A673 (cell line): ENCODE measurements around the gene LUZP1. TPM values are rescaled to one million over a fixed set of nuclear protein-coding genes. Genes with fewer than 3 reads are reported as not detected.
A peak's percentile ranks its signal among the peaks of the same experiment; 100 is the strongest.

Experiments
- BruUV-seq: library from RNA; stranded (reverse); fragments of 400-500 nt; replicated peaks from 2 replicates; lab custom pipeline; 2021; lab: Mats Ljungman, UMichigan
- CTCF ChIA-PET: fragments of 300-600 bp; sonication (Branson Sonifier 250); formaldehyde crosslinking; loops from one replicate; lab custom pipeline; 2022; ENCODE audit warnings: antibody characterized with exemption; lab: Charles Lee
- POLR2A ChIA-PET: fragments of 300-600 bp; sonication (Branson Sonifier 250); formaldehyde crosslinking; loops from one replicate; lab custom pipeline; 2022; ENCODE audit warnings: antibody characterized with exemption; ENCODE audit not compliant: low non-redundant PET; lab: Charles Lee
- DNase-seq: peaks from one replicate; pipeline ENCODE4 v3.0.0-alpha.2; 2015; ENCODE audit warnings: low spot score
- H3K27ac ChIP-seq: fragments of 200-600 bp; sonication (generic); 2 replicates; pipeline ENCODE4 v1.5.1; 2016; ENCODE audit warnings: mixed run types, low read depth, mild to moderate bottlenecking, mixed read lengths, antibody characterized with exemption, low read length; ENCODE audit not compliant: poor library complexity, severe bottlenecking
- H3K27me3 ChIP-seq: fragments of 200-600 bp; sonication (generic); replicated peaks from 2 replicates; pipeline ENCODE4 v1.6.1; 2017; ENCODE audit warnings: mixed run types, low read depth, mild to moderate bottlenecking, mixed read lengths, antibody characterized with exemption, low read length; ENCODE audit not compliant: insufficient read depth, poor library complexity
- H3K36me3 ChIP-seq: fragments of 200-600 bp; sonication (generic); 2 replicates; pipeline ENCODE4 v1.6.1; 2016; ENCODE audit warnings: mixed run types, mild to moderate bottlenecking, mixed read lengths, antibody characterized with exemption, low read length; ENCODE audit not compliant: insufficient read depth, poor library complexity, severe bottlenecking
- H3K4me1 ChIP-seq: fragments of 200-600 bp; sonication (generic); 2 replicates; pipeline ENCODE4 v1.6.1; 2017; ENCODE audit warnings: mixed run types, mild to moderate bottlenecking, mixed read lengths, antibody characterized with exemption, low read length; ENCODE audit not compliant: insufficient read depth, poor library complexity, severe bottlenecking
- H3K4me3 ChIP-seq: fragments of 200-600 bp; sonication (generic); 2 replicates; pipeline ENCODE4 v1.5.1; 2016; ENCODE audit warnings: low read depth, mixed run types, mild to moderate bottlenecking, mixed read lengths, low read length; ENCODE audit not compliant: poor library complexity, severe bottlenecking
- H3K9me3 ChIP-seq: fragments of 200-600 bp; sonication (generic); 2 replicates; pipeline ENCODE4 v1.6.1; 2016; ENCODE audit warnings: mixed run types, low read depth, mild to moderate bottlenecking, mixed read lengths, antibody characterized with exemption, low read length; ENCODE audit not compliant: poor library complexity, severe bottlenecking
- CTCF ChIP-seq: fragments of 300-800, 200-600 bp; sonication (generic); conservative IDR thresholded peaks from 2 replicates; pipeline ENCODE4 v1.5.1; 2017; ENCODE audit warnings: low read depth, mild to moderate bottlenecking, antibody characterized with exemption, low read length, moderate library complexity, mixed read lengths
- EZH2 ChIP-seq: fragments of 200-600 bp; sonication (generic); IDR thresholded peaks from 2 replicates; pipeline ENCODE4 v1.6.1; 2017; ENCODE audit warnings: borderline replicate concordance, low read depth, mild to moderate bottlenecking, mixed read lengths, antibody characterized with exemption, low read length; ENCODE audit not compliant: poor library complexity, severe bottlenecking
- intact Hi-C: fragments of 100-400 bp; cut with micrococcal nuclease; formaldehyde crosslinking; loops from one replicate; pipeline ENCODE4 v1.10.0; 2022; ENCODE audit not compliant: unreplicated experiment
- total RNA-seq: library from RNA; stranded (reverse); gene quantifications from 2 replicates; pipeline ENCODE4 v1.2.3, GENCODE V29; 2021

Gene LUZP1
- total RNA-seq, 1 experiment from 2014 or later, result 34.9 TPM

GRCh38 chr1:23184212-23184934 is 15.7 kb upstream of the LUZP1 start:
- Histone ChIP-seq H3K4me1 (no peaks in the 10 kb centered on the region), H3K27ac (no peak overlapping the region), H3K27me3 (no peaks in the 10 kb centered on the region), H3K36me3 (no peaks in the 10 kb centered on the region), H3K4me3 (peak overlapping the region; percentile 32), H3K9me3 (no peaks in the 10 kb centered on the region)
- intact Hi-C loops, result loop anchor here (1.0 kb wide), 2 partner anchors 86 to 208 kb away; no protein-coding TSS in a partner anchor
- BruUV-seq, result no TSS peak
- peak; percentile 69 for TF ChIP-seq CTCF
- TF ChIP-seq EZH2, result no peak
- POLR2A ChIA-PET, result interaction anchor here (0.6 kb wide), 2 partner anchors 21 to 24 kb away, joined by 3 to 8 read pairs; no protein-coding TSS in a partner anchor
- CTCF ChIA-PET, result interaction anchor here (0.6 to 3.6 kb wide), 13 partner anchors 10 to 221 kb away, joined by 3 to 51 read pairs (median 3); no protein-coding TSS in a partner anchor
- peak; percentile 77 for DNase-seq

- ChIA-PET CTCF (interaction anchor here (0.6 kb wide), 1 partner anchor 45 kb away, joined by 3 read pairs; no protein-coding TSS in a partner anchor), POLR2A (interaction anchor here (0.6 kb wide), 1 partner anchor 247 kb away, joined by 6 read pairs; no protein-coding TSS in a partner anchor)
- no peak overlapping the region for H3K4me3 ChIP-seq
- intact Hi-C loops, result no loop called here
- H3K27ac ChIP-seq, result no peak overlapping the region
- TF ChIP-seq EZH2 (no peak), CTCF (no peak)
- no peaks in the 10 kb centered on the region for H3K27me3 ChIP-seq
- BruUV-seq, result no TSS peak
- no peak for DNase-seq
- H3K4me1 ChIP-seq, result no peaks in the 10 kb centered on the region
- no peaks in the 10 kb centered on the region for H3K36me3 ChIP-seq
- no peaks in the 10 kb centered on the region for H3K9me3 ChIP-seq
Observed at GRCh38 chr1:23179862-23180261, 11.2 kb upstream of the LUZP1 start.

- H3K9me3 ChIP-seq, result no peaks in the 10 kb centered on the region
- intact Hi-C loops, result no loop called here
- no peak overlapping the region for H3K27ac ChIP-seq
- no peak for DNase-seq
- peak; percentile 29; the same call in 1 of the 2 replicates for TF ChIP-seq CTCF
- TF ChIP-seq EZH2, result no peak
- no peaks in the 10 kb centered on the region for H3K27me3 ChIP-seq
- no peak overlapping the region for H3K4me3 ChIP-seq
- H3K36me3 ChIP-seq, result no peaks in the 10 kb centered on the region
- POLR2A ChIA-PET, result interaction anchor here (0.6 kb wide), 1 partner anchor 248 kb away, joined by 6 read pairs; no protein-coding TSS in a partner anchor
- BruUV-seq, result no TSS peak
- H3K4me1 ChIP-seq, result no peaks in the 10 kb centered on the region
- CTCF ChIA-PET, result interaction anchor here (0.6 to 0.7 kb wide), 3 partner anchors 32 to 78 kb away, joined by 3 to 4 read pairs (median 3); no protein-coding TSS in a partner anchor
Observed at GRCh38 chr1:23178950-23179349, 10.3 kb upstream of the LUZP1 start.
